Karpas-422 (cell line): ENCODE measurements around the gene FARP2. TPM values are rescaled to one million over a fixed set of nuclear protein-coding genes. Genes with fewer than 3 reads are reported as not detected.
"Not testable (repeated sequence)": the region's sequence is repeated elsewhere in the genome, so short reads cannot be mapped to it uniquely, and the experiment has no call there.

ENCODE experiments used
- DNase-seq: peaks from one replicate; pipeline ENCODE4 v3.0.0-alpha.2; 2015
- H2AFZ ChIP-seq: fragments of 200-600 bp; sonication (generic); 2 replicates; pipeline ENCODE4 v1.6.1; 2014; ENCODE audit warnings: antibody characterized with exemption, low read length, mixed read lengths
- H3K27ac ChIP-seq: fragments of 200-600 bp; sonication (generic); 2 replicates; pipeline ENCODE4 v1.5.1; 2014; ENCODE audit warnings: mild to moderate bottlenecking, low read length, moderate library complexity
- H3K27me3 ChIP-seq: fragments of 200-600 bp; sonication (generic); 2 replicates; pipeline ENCODE4 v1.6.1; 2014; ENCODE audit warnings: low read length, mixed read lengths
- H3K36me3 ChIP-seq: fragments of 200-600 bp; sonication (generic); 2 replicates; pipeline ENCODE4 v1.6.1; 2014; ENCODE audit warnings: low read length, mixed read lengths; ENCODE audit not compliant: insufficient read depth
- H3K4me1 ChIP-seq: fragments of 200-600 bp; sonication (generic); 2 replicates; pipeline ENCODE4 v1.6.1; 2014; ENCODE audit warnings: mild to moderate bottlenecking, low read length, mixed read lengths
- H3K4me2 ChIP-seq: fragments of 200-600 bp; sonication (generic); 2 replicates; pipeline ENCODE4 v1.6.1; 2014; ENCODE audit warnings: low read length, low read depth, mild to moderate bottlenecking; ENCODE audit not compliant: poor library complexity, severe bottlenecking
- H3K4me3 ChIP-seq: fragments of 200-600 bp; sonication (generic); 2 replicates; pipeline ENCODE4 v1.5.1; 2014; ENCODE audit warnings: mild to moderate bottlenecking, antibody characterized with exemption, low read length, mixed read lengths
- H3K79me2 ChIP-seq: fragments of 200-600 bp; sonication (generic); 2 replicates; pipeline ENCODE4 v1.6.1; 2014; ENCODE audit warnings: mild to moderate bottlenecking, low read length, mixed read lengths
- H3K9ac ChIP-seq: fragments of 200-600 bp; sonication (generic); 2 replicates; pipeline ENCODE4 v1.6.0; 2014; ENCODE audit warnings: low read length
- H3K9me2 ChIP-seq: fragments of 200-600 bp; sonication (generic), shearing (Covaris generic); replicated peaks from 2 replicates; pipeline ENCODE4 v1.6.0; 2014; ENCODE audit warnings: mild to moderate bottlenecking, low read length, moderate library complexity; ENCODE audit not compliant: insufficient read depth
- H3K9me3 ChIP-seq: fragments of 300-700, 200-600 bp; sonication (generic); 2 replicates; pipeline ENCODE4 v1.6.1; 2014; ENCODE audit warnings: low read length, mixed read lengths
- H4K20me1 ChIP-seq: fragments of 200-600 bp; sonication (generic); 2 replicates; pipeline ENCODE4 v1.6.1; 2014; ENCODE audit warnings: mild to moderate bottlenecking, antibody characterized with exemption, low read length, low read depth; ENCODE audit not compliant: insufficient read depth
- total RNA-seq: library from RNA; depleted of rRNA; stranded (reverse); fragments of >200 nt; shearing (Covaris generic); gene quantifications from 2 replicates; pipeline ENCODE4 v1.2.3, GENCODE V29; 2014; ENCODE audit warnings: low replicate concordance

Gene FARP2
- total RNA-seq, 1 experiment from 2014 or later, result 40.0 TPM

DNA sequence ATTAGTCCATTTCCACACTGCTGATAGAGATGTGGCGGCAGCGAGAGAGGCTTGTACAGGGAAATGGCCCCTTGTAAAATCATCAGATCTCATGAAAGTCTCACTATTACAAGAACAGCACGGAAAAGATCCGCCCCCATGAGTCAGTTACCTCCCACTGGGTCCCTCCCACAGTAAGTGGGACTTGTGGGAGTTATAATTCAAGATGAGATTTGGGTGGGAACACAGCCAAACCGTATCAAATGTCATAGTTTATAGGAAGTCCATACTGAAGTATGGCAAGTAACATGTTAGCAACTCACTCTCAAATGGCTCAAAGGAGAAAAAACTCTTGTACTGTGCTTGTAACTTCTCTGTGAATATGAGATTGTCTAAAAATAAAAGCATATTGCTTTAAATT is 56.1 kb downstream of the FARP2 start:
- Histone ChIP-seq H3K4me2 (peak overlapping the region; percentile 26), H3K9ac (0 out of 2 replicates have a peak overlapping the region, but pooled peaks have one; percentile 2), H3K36me3 (no peaks in the 10 kb centered on the region), H3K27ac (peak overlapping the region; percentile 60), H2AFZ (0 out of 2 replicates have a peak overlapping the region, but pooled peaks have one; percentile 10), H3K4me1 (peaks cover 18% of the 10 kb centered on the region), H3K9me2 (no peaks in the 10 kb centered on the region), H3K79me2 (no peaks in the 10 kb centered on the region), H3K9me3 (no peaks in the 10 kb centered on the region), H4K20me1 (no peaks in the 10 kb centered on the region), H3K27me3 (no peaks in the 10 kb centered on the region), H3K4me3 (no peak overlapping the region)
- DNase-seq, result peak; percentile 84

DNA sequence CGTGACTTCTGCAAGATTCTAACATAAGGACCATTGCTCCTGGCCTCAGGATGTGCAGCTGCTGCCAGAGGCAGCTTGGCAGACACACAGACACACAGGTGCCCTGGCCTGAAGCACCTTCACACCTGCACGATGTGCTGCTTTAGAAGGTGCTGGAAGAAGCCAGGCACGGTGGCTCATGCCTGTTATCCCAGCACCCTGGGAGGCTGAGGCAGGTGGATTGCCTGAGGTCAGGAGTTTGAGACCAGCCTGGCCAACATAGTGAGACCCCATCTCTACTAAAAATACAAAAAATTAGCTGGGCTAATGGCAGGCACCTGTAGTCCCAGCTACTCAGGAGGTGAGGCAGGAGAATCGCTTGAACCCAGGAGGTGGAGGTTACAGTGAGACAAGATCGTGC is 57.4 kb downstream of the FARP2 start:
- H4K20me1 ChIP-seq, H3K36me3 ChIP-seq: not testable (repeated sequence)

DNA sequence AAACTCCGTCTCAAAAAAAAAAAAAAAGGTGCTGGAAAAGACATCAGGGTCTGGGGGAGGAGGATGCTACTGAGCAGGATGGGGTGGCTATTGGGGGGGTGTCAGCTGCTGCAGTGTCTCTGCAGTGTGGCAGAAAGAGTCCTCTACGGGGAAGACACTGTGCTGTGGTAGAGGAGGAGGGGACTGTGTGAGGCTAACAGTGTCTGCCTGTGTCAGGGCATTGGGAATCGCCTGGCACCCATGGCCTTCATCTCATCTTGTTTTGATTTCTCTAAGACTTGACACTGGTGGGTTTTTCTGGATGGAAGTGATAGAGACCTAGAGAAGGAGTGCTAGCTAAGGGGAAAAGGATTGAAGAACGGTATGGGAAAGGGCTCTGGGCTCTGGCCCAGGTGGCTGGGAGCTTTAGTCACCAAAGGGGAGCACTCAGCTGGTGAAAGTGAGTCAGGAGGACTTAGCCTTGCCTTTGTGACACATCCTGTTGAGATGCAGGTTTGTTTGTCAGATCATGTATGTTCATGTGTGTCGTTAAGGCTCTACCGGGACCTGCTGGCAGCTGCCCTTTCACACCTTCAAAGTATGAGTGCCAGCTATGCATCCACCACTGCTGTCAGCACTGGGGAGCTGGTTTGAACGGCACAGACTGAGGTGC is 58.0 kb downstream of the FARP2 start:
- Histone ChIP-seq H3K4me2 (no peak overlapping the region), H3K9me2 (no peaks in the 10 kb centered on the region), H4K20me1 (no peaks in the 10 kb centered on the region), H3K4me3 (no peak overlapping the region), H3K79me2 (no peaks in the 10 kb centered on the region), H3K36me3 (no peaks in the 10 kb centered on the region), H3K27ac (no peak overlapping the region), H3K9me3 (no peaks in the 10 kb centered on the region), H2AFZ (no peak overlapping the region), H3K4me1 (peaks cover 18% of the 10 kb centered on the region), H3K27me3 (no peaks in the 10 kb centered on the region), H3K9ac (no peak overlapping the region)
- DNase-seq, result peak; percentile 6

More for the DNA sequence above, 57.4 kb downstream of the FARP2 start:
- H3K4me3 ChIP-seq, H3K27ac ChIP-seq, H3K27me3 ChIP-seq, H3K9me2 ChIP-seq, H2AFZ ChIP-seq, H3K9me3 ChIP-seq, H3K9ac ChIP-seq, H3K79me2 ChIP-seq, DNase-seq, H3K4me2 ChIP-seq: not testable (repeated sequence)
- H3K4me1 ChIP-seq, result peaks cover 18% of the 10 kb centered on the region

DNA sequence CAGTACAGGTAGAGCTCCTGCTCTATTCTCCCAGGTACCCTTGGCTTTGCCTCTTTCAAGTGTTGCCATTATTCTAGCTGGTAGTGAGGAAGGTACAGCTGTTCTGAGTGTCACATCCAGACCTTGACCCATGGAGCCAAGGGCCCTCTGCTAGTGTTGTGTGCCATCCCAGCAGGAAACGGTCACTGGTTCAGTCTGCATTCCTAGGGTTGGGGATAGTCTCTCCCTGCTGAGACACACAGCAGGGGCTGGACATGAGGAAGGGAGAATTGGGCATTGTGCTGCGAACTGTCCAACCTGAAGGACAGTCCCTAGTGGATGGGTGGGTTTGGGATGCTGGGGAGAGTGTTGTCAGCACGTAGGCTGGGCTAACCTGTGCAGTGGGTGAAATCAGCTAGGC is 59.1 kb downstream of the FARP2 start:
- no peaks in the 10 kb centered on the region for H3K79me2 ChIP-seq
- no peak overlapping the region for H3K27ac ChIP-seq
- no peak overlapping the region for H3K4me2 ChIP-seq
- H3K9me3 ChIP-seq, result no peaks in the 10 kb centered on the region
- no peak overlapping the region for H3K9ac ChIP-seq
- H3K4me1 ChIP-seq, result peaks cover 18% of the 10 kb centered on the region
- H2AFZ ChIP-seq, result no peak overlapping the region
- no peaks in the 10 kb centered on the region for H3K27me3 ChIP-seq
- H3K36me3 ChIP-seq, result peaks cover 4% of the 10 kb centered on the region; the same call in 1 of the 2 replicates
- DNase-seq, result peak; percentile 37
- no peaks in the 10 kb centered on the region for H3K9me2 ChIP-seq
- H3K4me3 ChIP-seq, result no peak overlapping the region
- no peaks in the 10 kb centered on the region for H4K20me1 ChIP-seq

DNA sequence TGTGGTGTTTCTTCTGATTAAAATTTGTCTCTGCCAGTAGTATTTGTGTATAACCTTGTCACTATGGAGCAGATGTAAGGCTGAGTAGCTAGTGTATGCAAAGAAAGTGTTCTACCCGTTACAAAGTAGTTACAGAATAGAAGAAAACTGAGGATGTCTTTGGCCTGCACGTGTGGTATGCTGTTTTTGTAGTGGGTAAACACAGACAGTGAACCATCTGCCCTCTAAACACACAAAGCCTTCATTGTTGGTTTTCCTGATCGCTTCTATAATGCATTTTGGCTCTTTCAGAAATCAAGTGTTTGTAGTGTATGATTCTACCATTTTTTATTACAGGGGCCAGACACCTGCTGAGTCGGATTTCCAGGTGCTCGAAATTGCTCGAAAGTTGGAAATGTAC is 61.5 kb downstream of the FARP2 start:
- peak; percentile 26 for DNase-seq
- Histone ChIP-seq H3K4me2 (no peak overlapping the region), H3K9ac (no peak overlapping the region), H3K9me2 (no peaks in the 10 kb centered on the region), H2AFZ (no peak overlapping the region), H3K79me2 (no peaks in the 10 kb centered on the region), H3K9me3 (no peaks in the 10 kb centered on the region), H3K4me3 (no peak overlapping the region), H3K27ac (no peak overlapping the region), H3K27me3 (no peaks in the 10 kb centered on the region), H3K4me1 (peaks cover 3% of the 10 kb centered on the region), H4K20me1 (no peaks in the 10 kb centered on the region), H3K36me3 (peaks cover 12% of the 10 kb centered on the region; the same call in 1 of the 2 replicates)

DNA sequence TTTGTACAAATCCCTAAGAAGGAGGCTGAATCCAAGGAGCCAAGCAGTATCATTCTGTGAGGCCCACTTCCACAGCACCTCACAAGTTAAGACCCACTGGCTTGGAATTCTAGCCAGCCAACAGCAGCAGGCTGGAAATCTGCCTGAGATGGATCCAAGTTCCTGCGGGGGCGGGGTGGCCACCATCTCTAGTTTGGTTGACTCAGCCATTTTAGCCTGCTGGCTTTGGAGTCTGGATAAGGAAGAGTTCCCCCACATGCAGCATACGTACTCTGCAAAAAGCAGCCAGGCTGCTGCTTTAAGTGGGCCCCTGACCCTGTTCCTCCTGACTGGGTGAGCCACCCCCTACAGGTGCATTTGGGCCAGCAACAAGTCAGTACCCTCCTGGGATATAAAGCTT is 65.2 kb downstream of the FARP2 start:
- Histone ChIP-seq H2AFZ (no peak overlapping the region), H3K4me2 (no peak overlapping the region), H3K27ac (no peak overlapping the region), H3K9ac (no peak overlapping the region), H3K4me1 (no peaks in the 10 kb centered on the region), H3K79me2 (no peaks in the 10 kb centered on the region), H3K4me3 (no peak overlapping the region), H3K27me3 (no peaks in the 10 kb centered on the region), H3K9me2 (no peaks in the 10 kb centered on the region), H3K9me3 (no peaks in the 10 kb centered on the region), H4K20me1 (no peaks in the 10 kb centered on the region), H3K36me3 (peaks cover 12% of the 10 kb centered on the region; the same call in 1 of the 2 replicates)
- DNase-seq, result no peak

DNA sequence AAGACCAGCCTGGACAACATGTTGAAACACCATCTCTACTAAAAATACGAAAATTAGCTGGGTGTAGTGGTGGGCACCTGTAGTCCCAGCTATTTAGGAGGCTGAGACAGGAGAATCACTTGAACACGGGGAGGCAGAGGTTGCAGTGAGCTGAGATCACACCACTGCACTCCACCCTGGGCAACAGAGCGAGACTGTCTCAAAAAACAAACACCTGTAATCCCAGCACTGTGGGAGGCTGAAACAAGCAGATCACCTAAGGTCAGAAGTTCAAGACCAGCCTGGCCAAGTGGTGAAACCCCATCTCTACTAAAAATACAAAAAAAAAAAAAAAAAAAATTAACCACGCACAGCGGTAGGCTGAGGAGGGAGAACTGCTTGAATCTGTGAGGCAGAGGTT is 65.9 kb downstream of the FARP2 start:
- peaks cover 12% of the 10 kb centered on the region; the same call in 1 of the 2 replicates for H3K36me3 ChIP-seq
- H3K9me3 ChIP-seq, H3K9me2 ChIP-seq, H3K27me3 ChIP-seq, H3K4me1 ChIP-seq, DNase-seq, H3K27ac ChIP-seq, H3K9ac ChIP-seq, H4K20me1 ChIP-seq, H3K4me3 ChIP-seq, H3K4me2 ChIP-seq, H2AFZ ChIP-seq, H3K79me2 ChIP-seq: not testable (repeated sequence)

DNA sequence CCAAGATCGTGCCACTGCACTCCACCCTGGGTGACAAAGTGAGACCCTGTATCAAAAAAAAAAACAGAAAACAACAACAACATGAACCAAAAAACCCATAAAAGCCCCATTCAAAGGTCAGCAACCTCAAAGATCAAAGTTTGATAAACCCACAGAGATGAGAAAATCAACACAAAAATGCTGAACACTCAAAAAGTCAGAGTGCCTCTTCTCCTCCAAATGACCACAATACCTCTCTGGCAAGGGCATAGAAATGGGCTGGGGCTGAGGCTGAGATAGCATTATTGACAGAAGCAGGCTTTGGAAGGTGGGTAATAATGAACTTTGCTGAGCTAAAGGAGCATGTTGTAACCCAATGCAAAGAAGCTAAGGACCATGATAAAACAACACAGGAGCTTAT is 66.3 kb downstream of the FARP2 start:
- no peak overlapping the region for H3K4me3 ChIP-seq
- no peaks in the 10 kb centered on the region for H3K4me1 ChIP-seq

More for the DNA sequence above, 66.3 kb downstream of the FARP2 start:
- Histone ChIP-seq H3K79me2 (no peaks in the 10 kb centered on the region), H3K9ac (no peak overlapping the region), H4K20me1 (no peaks in the 10 kb centered on the region), H3K9me2 (no peaks in the 10 kb centered on the region), H3K9me3 (no peaks in the 10 kb centered on the region), H2AFZ (no peak overlapping the region), H3K36me3 (peaks cover 12% of the 10 kb centered on the region; the same call in 1 of the 2 replicates), H3K27ac (no peak overlapping the region), H3K27me3 (no peaks in the 10 kb centered on the region), H3K4me2 (no peak overlapping the region)
- DNase-seq, result no peak
